GM12865 (cell line): ENCODE measurements around the gene NLN.
A peak's percentile ranks its signal among the peaks of the same experiment; 100 is the strongest.
"Not testable (repeated sequence)": the region's sequence is repeated elsewhere in the genome, so short reads cannot be mapped to it uniquely, and the experiment has no call there.

Source experiments
- DNase-seq: peaks from one replicate; pipeline ENCODE4 v3.0.0; 2010; ENCODE audit warnings: low read depth
- H3K4me3 ChIP-seq: 2 replicates; pipeline ENCODE4 v1.5.1; 2011; ENCODE audit warnings: mild to moderate bottlenecking, low read depth, low read length, control low read depth
- TF ChIP-seq, protein P1 (sequence below): IDR thresholded peaks from 2 replicates; pipeline ENCODE4 v1.5.1; 2011; ENCODE audit warnings: low read length, control low read depth, low read depth, inconsistent platforms; ENCODE audit not compliant: insufficient read depth; ENCODE audit errors: missing control alignments

NLN gene

DNA sequence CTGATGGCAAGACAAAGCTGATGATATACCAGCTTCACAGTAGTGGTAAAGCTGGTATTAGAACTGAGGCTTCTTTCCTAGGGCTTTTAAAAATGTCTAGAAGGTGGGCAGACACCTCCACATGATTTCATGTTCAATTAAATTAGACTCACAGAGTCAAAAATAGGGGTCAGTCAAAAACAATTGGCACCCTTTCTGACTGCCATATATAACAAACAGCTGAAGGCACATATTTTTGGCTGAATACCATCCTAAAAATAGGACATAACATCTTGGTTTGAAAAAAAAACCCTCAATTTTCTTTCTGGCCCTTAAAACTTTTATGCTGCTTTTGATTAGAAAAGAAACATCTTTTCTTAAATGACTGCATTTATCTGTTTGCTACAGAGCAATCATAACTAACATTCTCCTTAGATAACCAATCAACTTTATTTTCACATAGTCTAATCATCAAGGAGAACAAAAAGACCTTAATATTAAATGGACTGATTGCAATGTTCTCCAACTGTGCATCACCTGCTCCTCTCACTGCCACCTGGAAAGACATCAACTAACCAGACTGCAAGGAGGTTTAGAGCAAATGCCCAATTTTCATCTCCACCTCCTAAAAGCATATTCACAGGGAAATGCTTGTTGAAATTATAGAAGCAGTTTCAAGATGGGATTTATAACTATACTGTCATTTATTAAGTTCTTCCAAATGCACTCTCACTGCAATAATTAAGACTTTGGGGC, 3.3 kb upstream of the NLN start:
- no peak overlapping the region for H3K4me3 ChIP-seq
- DNase-seq = no peak
- TF ChIP-seq, protein P1, sequence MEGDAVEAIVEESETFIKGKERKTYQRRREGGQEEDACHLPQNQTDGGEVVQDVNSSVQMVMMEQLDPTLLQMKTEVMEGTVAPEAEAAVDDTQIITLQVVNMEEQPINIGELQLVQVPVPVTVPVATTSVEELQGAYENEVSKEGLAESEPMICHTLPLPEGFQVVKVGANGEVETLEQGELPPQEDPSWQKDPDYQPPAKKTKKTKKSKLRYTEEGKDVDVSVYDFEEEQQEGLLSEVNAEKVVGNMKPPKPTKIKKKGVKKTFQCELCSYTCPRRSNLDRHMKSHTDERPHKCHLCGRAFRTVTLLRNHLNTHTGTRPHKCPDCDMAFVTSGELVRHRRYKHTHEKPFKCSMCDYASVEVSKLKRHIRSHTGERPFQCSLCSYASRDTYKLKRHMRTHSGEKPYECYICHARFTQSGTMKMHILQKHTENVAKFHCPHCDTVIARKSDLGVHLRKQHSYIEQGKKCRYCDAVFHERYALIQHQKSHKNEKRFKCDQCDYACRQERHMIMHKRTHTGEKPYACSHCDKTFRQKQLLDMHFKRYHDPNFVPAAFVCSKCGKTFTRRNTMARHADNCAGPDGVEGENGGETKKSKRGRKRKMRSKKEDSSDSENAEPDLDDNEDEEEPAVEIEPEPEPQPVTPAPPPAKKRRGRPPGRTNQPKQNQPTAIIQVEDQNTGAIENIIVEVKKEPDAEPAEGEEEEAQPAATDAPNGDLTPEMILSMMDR = no peak

DNA sequence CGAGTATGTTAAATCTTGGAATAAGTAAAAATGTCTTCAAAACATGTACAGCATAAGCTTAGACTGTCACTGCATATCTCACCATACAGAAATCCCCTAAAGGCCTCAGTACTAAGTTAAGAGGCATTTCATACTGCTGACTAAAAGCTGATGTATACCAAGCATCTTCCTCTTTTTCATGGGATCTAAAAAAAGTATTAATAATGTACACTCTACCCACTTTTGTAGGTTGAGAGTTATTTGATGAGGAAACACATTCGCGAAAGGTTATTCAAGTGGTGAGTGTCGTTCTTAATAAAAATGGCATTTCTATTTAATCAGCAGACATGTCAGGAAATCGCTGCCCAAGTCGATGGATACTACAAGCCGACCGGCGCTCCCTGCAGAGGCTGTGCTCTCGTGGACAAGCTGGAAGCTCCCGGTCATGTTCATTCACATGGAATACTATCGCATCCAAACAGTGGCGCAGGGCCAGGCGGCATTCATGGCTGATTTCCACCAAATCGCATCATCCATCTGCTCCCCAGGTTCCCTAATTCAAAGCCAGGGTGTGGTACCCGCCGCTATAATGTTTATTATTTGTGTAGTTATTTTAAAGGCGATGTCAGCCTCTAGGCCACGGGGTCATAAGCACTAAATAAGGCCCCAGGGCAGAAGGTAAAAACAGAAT, 820 bp upstream of the NLN start:
- TF ChIP-seq, protein P1 = no peak
- DNase-seq = peak; percentile 30
- H3K4me3 ChIP-seq = peak overlapping the region; percentile 89

DNA sequence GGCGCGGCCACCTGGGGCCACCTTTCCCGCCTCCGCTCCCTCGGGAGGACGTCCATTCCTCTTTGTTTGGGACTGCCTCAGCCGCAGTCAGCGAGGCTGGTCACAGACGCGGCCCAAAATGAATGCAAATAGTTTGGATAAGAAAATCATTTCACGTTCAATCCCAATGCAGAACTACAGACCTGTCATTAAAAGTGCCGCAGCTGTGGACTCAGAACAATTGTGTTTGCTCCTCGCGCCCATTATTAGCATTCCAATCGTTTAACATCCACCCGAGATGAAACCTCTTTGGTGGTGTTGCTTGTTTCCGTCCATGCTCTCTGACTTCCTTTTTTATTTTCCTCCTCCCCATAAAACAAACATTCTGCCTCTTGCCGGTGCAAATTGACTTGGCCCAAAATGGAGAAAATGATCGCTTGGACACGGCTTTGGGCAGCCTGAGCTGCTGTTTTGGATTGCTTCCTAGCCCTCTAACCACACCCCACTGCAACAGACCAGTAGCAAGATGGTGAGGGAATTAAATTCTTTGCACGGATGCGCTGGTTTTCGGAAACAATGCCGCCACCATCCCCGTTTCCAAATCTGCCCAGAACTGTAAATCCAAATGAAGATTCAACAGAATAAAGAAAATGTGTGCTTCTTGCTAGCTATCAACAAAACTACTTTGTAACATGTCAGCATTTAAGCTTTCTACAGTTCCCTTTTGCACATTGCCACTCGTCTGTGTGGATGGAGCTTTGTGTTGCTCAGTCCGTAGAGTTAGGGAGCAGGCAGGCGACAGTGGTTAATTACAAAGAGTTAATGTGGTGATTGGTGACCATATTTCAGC, 784 bp downstream of the NLN start:
- TF ChIP-seq, protein P1 = no peak
- peak overlapping the region; percentile 77 for H3K4me3 ChIP-seq
- peak; percentile 54 for DNase-seq

DNA sequence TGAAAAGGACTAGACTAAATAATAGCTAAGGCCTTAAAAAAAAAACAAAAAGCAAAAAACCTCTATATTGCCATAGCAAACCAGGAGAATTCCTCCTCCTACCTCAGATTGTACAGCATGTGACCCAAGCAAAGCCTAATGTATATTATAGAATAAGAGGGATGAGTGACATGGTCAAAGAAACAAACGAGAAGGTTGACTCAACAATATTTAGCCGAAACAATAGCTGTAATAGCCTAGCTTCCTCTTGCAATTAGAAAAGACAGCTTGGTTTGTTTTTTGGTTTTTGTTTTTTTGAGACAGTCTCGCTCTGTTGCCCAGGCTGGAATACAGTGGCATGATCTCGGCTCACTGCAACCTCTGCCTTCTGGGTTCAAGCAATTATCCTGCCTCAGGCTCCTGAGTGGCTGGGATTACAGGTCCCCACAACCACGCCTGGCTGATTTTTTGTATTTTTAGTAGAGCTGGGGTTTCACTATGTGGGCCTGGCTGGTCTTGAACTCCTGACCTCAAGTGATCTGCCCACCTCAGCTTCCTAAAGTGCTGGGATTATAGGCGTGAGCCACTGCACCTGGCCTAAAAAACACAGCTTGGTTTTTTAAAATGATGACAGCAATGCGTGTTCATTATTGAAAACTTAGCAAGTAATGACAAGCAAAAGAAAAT, 5.6 kb downstream of the NLN start:
- DNase-seq = peak; percentile 20
- no peak overlapping the region for H3K4me3 ChIP-seq
- TF ChIP-seq, protein P1 = no peak

DNA sequence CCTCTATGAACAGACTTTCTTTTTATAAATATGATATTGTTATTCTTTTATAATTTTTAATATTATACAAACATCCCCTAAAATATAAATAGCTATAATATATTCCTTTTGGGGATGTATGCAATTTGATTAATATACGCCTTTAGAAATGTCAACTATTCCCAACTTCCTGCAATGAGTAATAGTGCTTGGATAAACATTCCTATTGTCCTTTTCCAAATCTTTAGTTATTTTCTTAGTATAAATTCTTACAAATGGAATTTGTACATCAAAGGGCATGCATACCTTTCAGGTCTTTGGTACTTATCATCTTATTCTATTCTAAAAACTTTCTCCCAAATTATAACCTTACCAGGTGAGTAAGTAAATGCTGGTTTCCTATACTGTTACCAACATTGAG, 6.2 kb downstream of the NLN start:
- no peak overlapping the region for H3K4me3 ChIP-seq
- TF ChIP-seq, protein P1 = no peak
- DNase-seq = no peak

DNA sequence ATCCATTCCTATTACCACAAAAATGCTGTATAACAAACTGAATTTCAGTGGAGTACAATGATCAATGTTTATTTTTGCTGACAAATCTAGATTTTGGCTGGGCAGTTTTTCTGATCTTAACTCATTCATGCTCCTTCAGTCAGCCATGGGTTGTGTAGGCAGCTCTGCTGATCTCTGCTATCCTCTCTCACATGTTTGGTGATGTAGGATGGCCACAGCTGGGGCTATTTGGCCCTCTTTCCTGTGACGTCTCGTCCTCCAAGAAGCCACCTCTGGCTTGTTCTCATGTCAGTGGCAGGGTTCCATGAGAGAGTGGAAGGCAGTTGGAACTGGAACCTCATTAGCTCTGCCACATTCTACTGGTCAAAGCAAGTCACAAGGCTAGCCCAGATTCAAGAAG, 8.9 kb downstream of the NLN start:
- H3K4me3 ChIP-seq = no peak overlapping the region
- TF ChIP-seq, protein P1 = no peak
- no peak for DNase-seq

DNA sequence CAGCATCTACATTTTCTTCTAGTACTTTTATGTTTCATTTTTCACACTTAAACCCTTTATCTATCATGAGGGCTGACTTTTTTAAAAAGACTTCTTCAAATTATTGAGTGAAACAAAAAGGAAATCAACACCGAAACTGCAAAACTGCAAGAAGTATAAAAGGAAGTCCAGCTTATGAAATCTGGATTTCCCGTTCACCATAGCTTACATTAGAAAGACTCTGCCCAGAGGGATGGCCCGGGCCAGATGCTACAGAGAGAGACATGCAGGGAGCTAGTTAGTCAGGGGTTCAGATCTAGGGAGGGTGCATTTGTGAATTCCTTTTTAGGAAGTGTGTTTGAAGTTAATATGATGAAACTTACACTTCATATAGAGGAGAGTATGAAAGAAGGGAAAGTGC, 10.0 kb downstream of the NLN start:
- not testable (repeated sequence) for DNase-seq, H3K4me3 ChIP-seq

DNA sequence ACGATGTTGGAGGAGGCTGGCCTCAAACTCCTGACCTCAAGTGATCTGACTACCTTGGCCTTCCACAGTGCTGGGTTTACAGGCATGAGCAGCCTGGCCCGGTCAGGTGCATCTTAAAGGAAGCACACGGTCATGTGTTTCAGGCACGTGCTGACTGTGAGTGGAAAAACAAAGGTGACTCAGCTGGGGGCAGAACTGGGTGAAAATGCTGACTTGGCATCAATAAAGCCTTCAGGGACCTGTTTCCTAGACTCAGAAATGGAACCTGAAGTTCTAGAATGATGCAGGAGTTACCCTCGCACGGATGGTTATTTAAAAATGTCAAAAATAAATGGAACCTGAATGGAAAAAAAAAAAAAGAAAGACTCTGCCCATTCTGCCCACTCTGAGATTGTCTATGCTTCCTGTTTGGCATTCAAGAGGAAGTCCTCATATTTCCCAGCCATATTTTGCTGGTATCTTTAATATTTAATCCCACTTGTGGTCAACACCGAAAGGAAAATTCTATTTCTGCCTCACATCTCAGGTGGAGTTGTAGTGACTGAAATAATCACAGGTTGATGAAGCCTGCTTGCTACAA, 12.3 kb downstream of the NLN start:
- not testable (repeated sequence) for DNase-seq

More for the DNA sequence above, 12.3 kb downstream of the NLN start:
- not testable (repeated sequence) for H3K4me3 ChIP-seq
